GM21515 (cell line): Measurements from ENCODE around the gene DOCK11.
"Not testable (repeated sequence)": the region's sequence is repeated elsewhere in the genome, so short reads cannot be mapped to it uniquely, and the experiment has no call there.

Source experiments
- ATAC-seq: cut with Tn5 transposase; IDR thresholded peaks from one replicate; pipeline ENCODE4 v1.9.1; 2021; ENCODE audit not compliant: unreplicated experiment

DOCK11 gene

DNA sequence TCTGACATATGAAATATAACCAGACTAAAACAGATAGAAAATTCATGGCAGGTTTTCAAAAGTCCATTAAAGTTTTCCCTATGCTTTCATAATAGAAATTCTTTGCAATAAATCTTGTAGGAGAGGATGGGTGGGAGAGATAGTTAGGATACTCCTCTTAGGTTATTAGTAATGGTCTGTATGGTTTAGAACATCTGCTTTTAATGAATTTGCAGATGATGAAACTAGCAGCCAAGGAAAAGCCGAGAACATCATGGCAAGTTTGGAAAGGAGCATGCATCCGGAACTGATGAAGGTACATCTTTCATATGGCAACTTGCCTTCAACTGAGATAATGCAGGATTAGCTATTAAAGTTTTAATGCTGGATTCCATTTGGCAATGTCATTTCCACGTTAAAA lies 70.7 kb downstream of the DOCK11 start:
- no peak for ATAC-seq

DNA sequence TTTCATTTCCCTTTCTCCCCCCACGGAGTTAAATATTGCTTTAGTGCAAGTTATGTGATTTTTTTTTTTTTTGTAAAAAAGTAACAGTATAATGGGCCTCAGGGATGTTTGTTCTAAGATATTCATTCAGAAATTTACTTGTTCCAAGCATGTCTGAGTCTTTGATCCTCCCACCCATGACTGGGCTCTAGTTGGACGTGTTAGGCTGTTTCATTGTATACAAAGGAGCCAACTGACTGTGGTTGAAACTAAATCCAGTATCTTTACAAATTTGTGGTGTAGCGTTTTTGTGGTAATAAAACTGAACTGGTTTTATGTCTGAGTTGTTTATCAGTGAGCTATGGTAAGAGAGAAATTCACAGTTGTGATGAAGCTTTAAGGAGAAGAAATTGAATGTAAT lies 74.1 kb downstream of the DOCK11 start:
- ATAC-seq, result no peak

DNA sequence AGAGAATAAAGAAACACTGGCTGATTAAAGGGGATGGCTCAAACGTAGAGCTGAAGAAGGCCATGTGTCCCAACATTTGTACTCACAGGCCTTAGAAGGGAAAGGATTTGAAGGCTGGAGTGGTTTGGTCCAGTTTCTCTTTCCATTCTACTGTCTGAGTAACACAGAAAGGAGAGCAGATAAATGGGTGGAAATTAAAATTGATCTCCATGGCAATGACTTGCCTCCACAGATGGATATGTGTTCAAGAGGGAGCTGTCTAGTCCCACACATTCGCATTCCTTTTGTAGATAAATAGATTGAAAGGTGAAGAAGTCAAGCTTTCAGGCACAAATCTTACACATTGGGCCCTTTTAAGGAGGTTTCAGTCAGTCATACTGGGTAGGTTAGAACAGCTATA lies 74.6 kb downstream of the DOCK11 start:
- ATAC-seq, result no peak

DNA sequence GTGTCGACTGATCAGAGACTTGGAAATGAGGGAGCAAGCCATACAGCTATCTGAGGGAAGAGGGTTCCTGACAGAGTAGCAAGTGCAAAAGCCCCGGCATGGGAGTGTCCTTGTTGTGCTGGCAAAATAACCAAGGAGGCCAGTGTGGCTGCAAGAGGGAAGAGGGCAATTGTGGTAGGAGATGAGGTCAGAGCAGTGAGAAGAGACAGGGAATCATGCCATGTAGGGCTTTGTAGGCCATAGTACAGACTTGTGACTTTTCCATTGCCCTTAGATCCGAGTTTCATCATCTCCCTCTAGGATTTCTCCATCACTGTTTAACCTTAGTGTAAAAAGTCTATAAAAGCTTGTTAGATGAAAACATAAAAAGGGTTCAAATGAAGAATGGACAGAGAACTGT lies 76.2 kb downstream of the DOCK11 start:
- ATAC-seq, result no peak

DNA sequence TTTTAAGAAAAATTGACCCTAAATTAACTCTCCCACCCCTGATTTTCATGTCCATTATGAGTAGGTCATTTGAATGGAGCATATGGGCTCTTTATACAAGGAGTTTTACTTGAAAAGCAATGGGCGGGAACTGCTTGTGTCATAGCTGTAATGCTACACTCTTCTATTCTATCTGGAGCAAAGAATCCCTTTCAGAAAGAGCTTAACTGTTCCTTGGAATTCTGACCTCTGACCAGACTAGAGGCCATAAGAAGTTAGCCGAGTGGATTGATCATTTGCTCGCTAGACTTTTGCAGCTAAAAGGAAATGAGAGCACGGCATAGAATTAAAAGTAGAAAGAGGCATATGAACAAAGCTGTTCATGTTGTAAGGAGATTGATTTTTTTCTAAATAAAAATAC lies 79.1 kb downstream of the DOCK11 start:
- no peak for ATAC-seq

DNA sequence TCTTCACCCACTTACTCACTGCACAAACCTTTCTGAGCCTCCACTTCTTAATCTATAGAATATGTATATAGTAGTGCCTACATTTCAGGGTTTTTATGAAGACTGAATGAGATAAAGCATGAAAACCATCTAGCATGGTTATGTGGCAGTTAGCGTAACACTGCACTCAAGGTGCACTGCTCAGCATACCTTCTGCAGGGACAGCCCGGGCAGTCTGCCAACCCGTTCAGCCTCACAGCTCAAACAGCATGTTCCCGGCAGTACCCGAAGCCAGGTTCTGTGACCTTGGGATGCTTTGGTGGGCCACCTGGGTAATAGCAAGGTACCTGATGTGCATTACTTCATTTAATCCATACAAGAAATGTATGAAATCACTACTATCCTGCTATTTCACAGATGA lies 81.4 kb downstream of the DOCK11 start:
- no peak for ATAC-seq

DNA sequence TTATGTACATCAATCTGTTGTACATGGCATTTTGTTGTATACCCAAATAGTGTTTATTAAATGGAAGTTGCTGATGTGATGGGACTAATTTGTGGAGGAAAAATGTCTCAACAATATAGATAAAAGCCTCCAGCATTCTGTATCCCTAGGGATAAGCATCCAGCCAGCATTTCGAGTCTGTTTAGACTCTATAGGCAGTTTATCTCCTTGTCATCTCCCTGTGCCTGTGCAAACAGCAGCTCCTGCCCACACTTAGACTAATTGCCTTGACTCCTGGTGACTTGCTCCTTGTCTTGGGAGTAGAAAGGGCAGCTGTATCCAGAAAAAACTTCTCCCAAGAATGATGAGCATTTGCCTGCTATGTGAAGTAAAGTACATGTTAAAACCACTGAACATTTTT lies 83.8 kb downstream of the DOCK11 start:
- ATAC-seq, result no peak

DNA sequence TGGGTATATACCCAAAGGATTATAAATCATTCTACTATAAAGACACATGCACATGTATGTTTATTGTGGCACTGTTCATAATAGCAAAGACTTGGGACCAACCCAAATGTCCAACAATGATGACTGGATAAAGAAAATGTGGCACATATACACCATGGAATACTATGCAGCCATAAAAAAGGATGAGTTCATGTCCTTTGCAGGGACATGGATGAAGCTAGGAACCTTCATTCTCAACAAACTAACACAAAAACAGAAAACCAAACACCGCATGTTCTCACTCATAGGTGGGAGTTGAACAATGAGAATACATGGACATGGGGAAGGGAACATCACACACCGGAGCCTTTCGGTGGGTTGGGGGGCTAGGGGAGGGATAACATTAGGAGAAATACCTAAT lies 87.3 kb downstream of the DOCK11 start:
- not testable (repeated sequence) for ATAC-seq

DNA sequence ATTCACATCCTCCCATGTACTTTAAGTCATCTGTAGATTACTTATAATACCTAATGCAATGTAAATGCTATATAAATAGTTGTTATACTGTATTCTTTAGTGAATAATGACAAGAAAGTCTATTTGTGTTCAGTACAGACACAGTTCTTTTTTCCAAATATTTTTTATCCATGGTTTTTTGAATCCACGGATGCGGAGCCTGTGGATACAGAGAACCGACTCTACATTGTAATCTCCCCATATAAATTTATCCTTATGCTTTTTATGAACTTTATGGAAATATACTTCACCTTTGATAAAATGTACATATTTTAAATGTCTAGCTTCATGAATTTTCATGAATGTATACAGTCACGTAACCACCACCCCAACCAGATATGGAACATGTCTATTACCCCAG lies 88.2 kb downstream of the DOCK11 start:
- ATAC-seq, result no peak

DNA sequence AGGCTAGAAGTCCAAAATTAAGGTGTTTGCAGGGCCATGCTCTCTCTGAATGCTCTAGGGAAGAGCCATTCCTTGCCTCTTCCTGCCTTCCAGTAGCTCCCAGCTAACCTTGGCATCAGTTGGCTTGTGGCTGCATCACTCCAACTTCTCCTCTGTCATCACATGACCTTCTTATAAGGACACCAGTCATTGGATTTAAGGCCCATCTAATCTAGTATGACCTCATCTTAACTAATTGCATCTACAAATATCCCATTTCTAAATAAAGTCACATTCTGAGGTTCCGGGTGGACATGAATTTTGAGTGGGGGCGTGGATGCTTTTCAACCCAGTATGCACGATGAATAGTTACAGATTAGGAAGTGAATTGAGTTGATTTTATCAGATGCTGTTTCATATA lies 89.7 kb downstream of the DOCK11 start:
- no peak for ATAC-seq

DNA sequence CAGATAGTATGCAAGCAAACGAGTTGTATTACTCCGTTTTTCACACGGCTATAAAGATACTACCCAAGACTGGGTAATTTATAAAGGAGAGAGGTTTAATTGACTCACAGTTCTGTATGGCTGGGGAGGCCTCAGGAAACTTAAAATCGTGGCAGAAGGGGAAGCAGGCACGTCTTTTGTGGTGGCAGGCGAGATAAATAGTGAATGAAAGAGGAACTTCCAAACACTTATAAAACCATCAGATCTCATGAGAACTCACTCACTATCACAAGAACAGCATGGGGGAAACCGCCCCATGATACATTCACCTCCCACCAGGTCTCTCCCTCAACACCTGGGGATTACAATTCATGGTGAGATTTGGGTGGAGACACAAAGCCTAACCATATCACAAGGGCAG lies 90.6 kb downstream of the DOCK11 start:
- ATAC-seq, result not testable (repeated sequence)

DNA sequence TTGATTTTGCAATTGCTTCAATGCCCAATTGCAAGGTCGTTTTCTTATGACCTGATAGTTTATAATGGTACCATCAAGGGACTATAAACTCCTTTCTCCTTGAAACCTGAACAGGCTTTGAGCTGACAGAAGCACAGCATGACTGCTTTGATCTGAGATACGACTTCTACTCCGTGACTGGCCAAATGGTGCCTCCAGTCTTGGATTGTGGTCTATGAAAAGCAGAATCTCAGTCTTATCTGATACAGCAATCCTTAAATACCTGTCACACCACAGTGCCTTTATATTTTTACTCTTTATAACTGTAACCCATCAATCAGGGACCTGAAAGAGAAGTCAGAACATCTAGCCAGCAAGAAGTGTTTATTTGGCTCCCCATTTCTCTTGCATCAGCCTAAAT lies 93.1 kb downstream of the DOCK11 start:
- ATAC-seq, result no peak

DNA sequence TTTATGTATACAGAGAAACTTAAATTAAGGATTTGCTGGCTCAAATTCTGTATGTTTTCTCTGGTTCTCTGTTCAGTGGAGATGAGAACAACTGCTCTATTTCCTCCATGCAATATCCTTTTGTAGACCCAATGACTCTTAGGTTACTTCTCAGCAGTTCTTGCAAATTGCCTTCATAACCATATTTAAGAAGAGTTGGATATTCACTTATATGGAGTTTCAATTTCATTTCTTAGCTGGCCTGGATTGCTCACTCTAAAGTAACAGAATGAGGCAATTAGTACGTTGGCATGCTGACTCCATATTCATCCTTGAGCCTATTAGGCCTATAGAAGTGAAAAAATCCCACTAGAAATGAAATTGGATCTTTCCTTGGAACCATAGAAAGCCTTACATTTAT lies 93.6 kb downstream of the DOCK11 start:
- no peak for ATAC-seq

DNA sequence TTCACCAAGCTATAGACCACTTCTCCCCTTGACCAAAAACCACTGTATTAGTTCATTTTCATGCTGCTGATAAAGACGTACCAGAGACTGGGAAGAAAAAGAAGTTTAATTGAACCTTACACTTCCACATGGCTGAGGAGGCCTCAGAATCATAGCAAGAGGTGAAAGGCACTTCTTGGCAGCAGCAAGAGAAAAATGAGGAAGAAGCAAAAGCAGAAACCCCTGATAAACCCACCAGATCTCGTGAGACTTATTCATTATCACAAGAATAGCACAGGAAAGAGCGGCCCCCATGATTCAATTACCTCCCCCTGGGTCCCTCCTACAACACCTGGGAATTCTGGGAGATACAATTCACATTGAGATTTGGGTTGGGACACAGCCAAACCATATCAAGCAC lies 97.8 kb downstream of the DOCK11 start:
- ATAC-seq, result no peak

DNA sequence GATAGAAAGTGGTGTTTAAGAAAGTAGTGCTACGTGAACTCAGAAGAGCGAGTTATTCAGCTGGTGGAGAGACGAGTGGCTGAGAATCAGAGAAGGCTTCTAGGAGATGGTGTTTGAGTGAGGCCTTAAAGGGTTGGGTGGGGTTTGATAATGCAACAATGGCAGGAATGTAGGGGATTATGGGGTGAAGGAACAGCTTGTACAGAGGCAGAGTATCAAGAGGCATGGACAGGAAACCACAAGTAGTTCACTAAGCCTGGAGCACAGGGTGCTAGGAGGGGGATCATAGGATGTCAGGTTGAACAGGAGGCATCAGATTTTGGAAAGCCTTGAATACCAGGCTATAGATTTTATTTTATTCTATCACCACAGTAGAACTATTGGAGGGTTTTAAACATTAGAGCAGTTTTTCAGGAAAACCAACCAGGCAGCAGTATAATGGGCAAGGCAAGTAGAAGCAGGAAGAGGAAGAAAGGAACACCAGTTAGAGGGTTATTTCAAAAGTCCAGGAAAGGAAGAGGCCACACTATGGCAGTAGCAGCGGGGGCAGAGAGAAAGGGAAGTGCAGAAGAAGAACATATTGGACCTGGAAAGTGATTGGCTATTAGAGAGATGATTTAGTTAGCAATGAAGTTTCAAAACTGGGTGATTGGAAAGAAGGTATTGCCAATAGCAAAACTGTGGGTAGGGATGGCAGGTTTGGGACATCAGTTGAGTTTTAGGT lies 99.2 kb downstream of the DOCK11 start:
- ATAC-seq, result no peak

DNA sequence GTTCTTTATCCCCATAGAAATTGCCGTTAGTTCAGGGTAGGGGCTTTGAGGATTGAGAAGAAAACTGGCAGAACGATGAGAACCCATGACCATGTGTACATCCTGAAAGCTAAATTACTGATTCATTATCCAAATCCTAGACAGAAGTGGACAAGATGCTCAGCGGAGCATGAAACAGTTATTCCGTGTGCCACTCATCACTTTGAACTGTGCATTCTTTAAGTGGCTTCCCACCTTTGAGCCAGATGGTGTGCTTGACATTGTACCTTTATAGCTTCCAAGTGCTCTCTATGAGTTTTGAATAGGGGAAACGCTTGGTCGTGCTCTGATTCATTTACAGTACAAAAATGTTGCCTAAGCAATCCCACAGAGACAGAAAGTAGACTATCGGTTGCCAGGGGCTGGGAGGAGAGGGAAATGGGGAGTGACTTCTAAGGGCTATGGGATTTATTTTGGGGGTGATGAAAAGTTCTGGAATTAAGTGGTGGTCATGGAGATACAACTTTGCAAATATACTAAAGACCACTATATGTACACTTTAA lies 100.0 kb downstream of the DOCK11 start:
- ATAC-seq, result no peak

DNA sequence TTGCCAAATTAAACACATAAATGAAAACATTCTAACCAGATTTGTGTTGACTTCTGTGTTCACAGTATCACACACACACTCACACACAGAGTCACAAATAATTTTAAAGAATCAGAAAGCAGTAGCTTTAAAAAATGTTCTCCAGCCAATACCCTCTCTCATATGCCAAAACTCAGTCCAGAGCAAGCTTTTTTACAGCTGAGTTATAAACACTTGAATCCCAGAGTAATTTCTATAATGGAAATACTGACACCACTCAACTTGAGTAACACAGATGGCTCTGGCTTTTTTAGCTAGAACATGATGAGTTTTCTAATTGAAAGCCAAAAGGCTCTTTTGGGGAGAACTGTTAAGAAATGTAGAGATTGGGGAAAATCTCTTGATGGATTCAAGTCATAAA lies 100.8 kb downstream of the DOCK11 start:
- ATAC-seq, result no peak

DNA sequence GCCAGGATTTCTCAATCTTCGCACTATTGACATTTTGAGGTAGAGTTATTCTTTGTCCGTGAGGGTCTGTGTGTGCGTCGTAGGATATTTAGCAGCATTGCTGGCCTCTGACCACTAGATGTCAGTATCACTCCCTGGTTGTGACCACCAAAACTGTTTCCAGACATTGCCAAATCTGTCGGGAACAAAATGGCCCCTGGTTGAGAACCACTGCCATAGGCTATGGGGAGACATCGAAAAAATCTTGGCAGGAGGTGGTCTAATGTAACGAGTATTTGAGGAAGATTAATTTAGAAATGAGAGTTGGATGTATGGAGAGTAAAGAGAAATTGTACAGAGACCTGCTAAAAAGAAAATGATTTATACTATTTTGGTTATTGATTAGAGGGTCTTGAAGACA lies 108.4 kb downstream of the DOCK11 start:
- no peak for ATAC-seq

DNA sequence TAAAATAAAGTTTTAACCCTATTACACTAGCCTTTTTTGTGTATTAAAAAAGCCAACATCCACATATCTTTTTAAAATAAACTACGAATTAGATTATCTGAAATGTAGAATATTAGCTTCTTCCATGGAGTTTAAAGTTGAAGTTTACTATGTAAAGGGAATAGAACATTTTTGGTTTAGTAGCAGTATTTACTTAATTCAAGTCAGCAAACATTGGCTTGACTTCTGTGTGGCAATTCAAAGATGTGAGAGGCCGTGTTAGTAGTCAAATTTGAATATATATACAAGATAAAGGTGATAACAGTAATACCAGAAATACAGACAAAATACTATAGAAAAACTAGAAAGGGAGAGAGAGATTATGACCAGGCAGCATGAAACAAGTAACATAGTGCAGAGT lies 116.7 kb downstream of the DOCK11 start:
- ATAC-seq, result no peak

DNA sequence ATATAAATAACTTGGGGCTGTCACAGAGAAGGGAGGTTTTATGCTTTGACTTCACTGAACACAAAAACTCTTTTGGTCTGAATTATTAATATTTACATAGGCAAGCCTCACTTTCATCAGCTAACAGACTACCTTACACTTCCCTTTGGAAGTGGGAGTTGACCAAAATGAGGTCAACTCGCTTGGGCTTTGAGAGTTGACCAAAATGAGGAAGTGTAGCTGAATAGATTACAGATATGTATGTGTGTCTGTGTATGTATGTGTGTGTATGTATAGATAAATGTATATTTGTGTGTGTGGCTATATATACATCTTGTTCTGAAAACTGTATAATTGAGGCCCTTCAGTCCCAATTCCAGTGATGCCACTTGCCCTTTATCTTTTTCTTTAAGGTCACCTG lies 118.5 kb downstream of the DOCK11 start:
- ATAC-seq, result no peak

DNA sequence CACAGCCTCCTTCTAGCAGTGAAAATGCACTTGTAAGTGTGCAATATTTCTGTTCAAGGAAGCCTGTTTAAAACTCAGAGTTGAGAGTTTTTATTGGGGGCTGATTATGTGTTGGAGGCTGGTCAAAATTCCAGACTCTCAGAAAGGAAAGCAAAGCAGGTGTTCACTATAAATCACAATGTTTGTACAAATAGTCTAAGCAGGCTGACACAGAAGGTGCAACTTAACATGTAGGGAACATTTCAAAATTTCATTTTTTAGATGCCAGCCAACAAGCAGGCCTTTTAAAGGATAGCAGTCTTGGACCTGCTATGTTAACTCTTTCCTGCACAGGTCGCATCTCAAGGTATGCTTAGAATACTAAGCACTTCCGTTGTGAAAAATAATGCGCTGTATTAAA lies 119.5 kb downstream of the DOCK11 start:
- ATAC-seq, result no peak

DNA sequence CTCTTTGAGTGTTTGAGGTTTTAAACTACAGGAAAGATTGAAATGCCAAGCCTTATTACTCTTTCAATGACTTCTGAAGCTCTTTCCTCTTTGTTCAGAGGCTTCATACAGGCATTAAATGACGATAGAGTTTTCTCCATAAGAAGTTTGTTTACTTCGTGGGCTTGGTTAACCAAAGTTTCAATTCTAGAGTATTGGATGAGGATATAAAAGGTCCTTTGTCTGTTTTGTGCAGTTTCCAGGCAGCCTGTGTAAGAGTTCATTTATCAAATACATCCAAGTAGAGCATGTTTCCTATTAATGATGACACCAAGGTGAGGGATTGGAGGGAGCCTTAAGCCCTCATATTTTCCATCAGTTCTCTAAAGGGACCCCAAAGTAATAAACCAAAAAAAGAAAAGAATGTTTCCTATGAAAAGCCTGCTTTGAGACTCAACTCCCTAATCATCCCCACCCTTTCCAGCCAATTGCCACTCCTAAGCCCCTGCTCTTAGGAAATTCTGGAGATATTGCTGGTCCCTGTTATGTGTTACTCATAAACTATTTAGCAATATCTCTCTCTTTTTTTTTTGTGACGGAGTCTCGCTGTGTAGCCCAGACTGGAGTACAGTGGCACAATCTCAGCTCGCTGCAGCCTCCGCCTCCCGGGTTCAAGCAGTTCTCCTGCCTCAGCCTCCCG lies 125.6 kb downstream of the DOCK11 start:
- ATAC-seq, result no peak

DNA sequence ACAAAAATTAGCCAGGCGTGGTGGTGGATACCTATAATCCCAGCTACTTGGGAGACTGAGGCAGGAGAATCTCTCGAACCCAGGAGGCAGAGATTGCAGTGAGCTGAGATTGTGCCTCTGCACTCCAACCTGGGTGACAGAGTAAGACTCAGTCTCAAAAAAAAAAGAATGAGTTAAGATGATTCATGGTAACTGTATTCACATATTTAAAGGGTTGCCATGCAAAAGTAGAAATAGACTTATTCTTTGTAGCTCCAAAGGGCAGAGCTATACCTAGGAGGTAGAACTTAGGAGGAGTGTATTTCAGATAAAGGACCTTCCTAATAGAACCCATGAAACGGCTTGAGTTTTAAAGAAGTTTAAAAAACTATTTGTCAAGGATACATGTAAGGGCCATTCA lies 127.4 kb downstream of the DOCK11 start:
- ATAC-seq, result no peak
